Heart left ventricle (tissue), 13 donors: ENCODE data around the gene GABBR1.

Experiments
- CTCF ChIP-seq, 12 donors: fragments of 200-600 bp; sonication (generic) in 4 of 12; IDR thresholded peaks; one replicate each; pipeline versions ENCODE4 v1.5.0 to v1.8.0; 2018 to 2022; ENCODE audit warnings: antibody characterized with exemption in 12 of 12, mild to moderate bottlenecking in 5 of 12
- POLR2A ChIP-seq, 2 donors: fragments of 450-650 bp; IDR thresholded peaks; one replicate each; pipeline ENCODE4 v1.6.1; 2017; ENCODE audit warnings: antibody characterized with exemption in 2 of 2, mild to moderate bottlenecking in 2 of 2, moderate library complexity in 2 of 2
- donor health status: ischemic (EF 13 %, LVEDD 7.1; RV severe dilation, severe dysfunction).
- donor health status: DM: no; HTN: yes; CAD: no.
- donor health status: DM: no; HTN: no; CAD: no.
- donor health status: ischemic (EF 25% LVEDD 6.9; RV normal size, moderate dysfunction).
- donor health status: ischemic (EF 25% LVEDD 5.7; RV mildly dilated, moderate dysfunction).
- donor health status: ischemic (EF 35%, LVEDD 5.7; RV mildly dilated, moderate dysfunction).
- donor health status: nonischemic (EF 11% LVEDD 7.7; RV severe dilation, severe dysfunction).
- donor health status: DM: yes; HTN: yes; CAD: no.
- donor health status: PGD.
- donor health status: ischemic (EF 29% LVEDD 5.4; RV normal size, mild dysfunction).
- donor health status: nonischemic (EF 23%, LVEDD 6.1; RV moderate dilation, normal function).

DNA sequence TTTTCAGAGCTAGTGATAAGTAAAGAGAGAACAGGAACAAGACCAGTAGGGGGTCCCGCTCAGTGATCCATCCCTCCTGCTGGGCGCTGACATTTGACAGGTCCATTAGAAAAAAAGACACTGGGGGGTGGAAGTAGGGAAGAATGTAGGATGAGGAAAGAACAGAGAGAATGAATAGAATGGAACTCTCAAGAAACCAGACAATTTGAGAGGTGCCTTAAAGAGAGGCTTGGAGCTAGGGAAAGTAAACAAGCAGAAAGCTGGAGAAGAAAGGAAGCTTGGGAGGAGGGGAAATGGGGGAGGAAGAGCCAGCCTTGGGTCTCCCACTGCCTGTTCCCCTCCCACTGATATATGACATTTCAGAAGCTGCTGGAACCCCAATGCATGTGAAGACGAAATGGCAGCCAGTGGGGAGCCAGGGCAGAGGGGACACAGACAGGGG is 8.4 kb downstream of the GABBR1 start:
- TF ChIP-seq POLR2A (IDR thresholded peaks at IDR 0.05) (no peak), CTCF (IDR thresholded peaks at IDR 0.05) (no peak)
